K562 (cell line): ENCODE measurements around the gene USP28. TPM values are rescaled to one million over a fixed set of nuclear protein-coding genes. Genes with fewer than 3 reads are reported as not detected.

Source experiments
- ATAC-seq: fragments of 200-7000 bp; cut with Tn5 transposase; 3 replicates; pipeline ENCODE4 v1.9.1; 2020; ENCODE audit warnings: moderate library complexity
- BruUV-seq: library from RNA; stranded (reverse); fragments of 400-500 nt; replicated peaks from 2 replicates; lab custom pipeline; 2021; lab: Mats Ljungman, UMichigan
- CTCF ChIA-PET: fragments of 300-600 bp; formaldehyde crosslinking; extraction: SDS; loops from one replicate; lab custom pipeline; 2021; ENCODE audit warnings: low intra/inter-chr PET ratio; lab: Yijun Ruan, JAX
- POLR2A ChIA-PET: fragments of 300-600, 350-650 bp; sonication (Branson Sonifier 250); formaldehyde crosslinking; extraction: SDS; loops from one replicate; lab custom pipeline; 2021; ENCODE audit warnings: antibody characterized with exemption, inconsistent platforms; lab: Yijun Ruan, JAX
- DNase-seq, 4 experiments: peaks; one replicate each; pipeline versions ENCODE4 v3.0.0 to v3.0.0-alpha.2; 2011 to 2018; ENCODE audit warnings: low spot score in 3 of 4, mixed read lengths in 3 of 4; ENCODE audit errors: extremely low read depth in 1 of 4
- FAIRE-seq: peaks from 2 replicates; lab custom pipeline; 2011; peaks lifted over from hg19 to GRCh38; lab: Jason Lieb, UNC
- H2AFZ ChIP-seq: 2 replicates; pipeline ENCODE4 v1.6.0; 2011; ENCODE audit warnings: low read depth, low read length, control low read depth, inconsistent platforms
- H3K27ac ChIP-seq: fragments of 200-600 bp; 3 replicates; pipeline ENCODE4 v1.8.0; 2011; ENCODE audit warnings: low read depth, mild to moderate bottlenecking, control low read depth, inconsistent platforms, low read length, moderate library complexity, mixed read lengths; ENCODE audit errors: extremely low read depth
- H3K27me3 ChIP-seq, 2 experiments: fragments of 300-600 bp in 1 of 2; 2 replicates in 1 of 2; 3 replicates in 1 of 2; pipeline versions ENCODE4 v1.6.0 to v1.8.0; 2011; ENCODE audit warnings: inconsistent platforms in 2 of 2, low read length in 2 of 2, mild to moderate bottlenecking in 1 of 2, mixed read lengths in 1 of 2, moderate library complexity in 1 of 2; ENCODE audit not compliant: control insufficient read depth in 2 of 2, insufficient read depth in 2 of 2
- H3K36me3 ChIP-seq: fragments of 300-600 bp; 3 replicates; pipeline ENCODE4 v1.8.0; 2011; ENCODE audit warnings: mild to moderate bottlenecking, low read length, inconsistent platforms; ENCODE audit not compliant: control insufficient read depth, insufficient read depth
- H3K4me1 ChIP-seq, 2 experiments: fragments of 200-600 bp in 1 of 2; replicated peaks in 1 of 2; 2 replicates in 1 of 2; 3 replicates in 1 of 2; pipeline versions ENCODE4 v1.5.1 to v1.8.0; 2011; ENCODE audit warnings: inconsistent platforms in 2 of 2, low read length in 2 of 2, mild to moderate bottlenecking in 1 of 2, mixed read lengths in 1 of 2, moderate library complexity in 1 of 2; ENCODE audit not compliant: control insufficient read depth in 2 of 2, insufficient read depth in 2 of 2
- H3K4me2 ChIP-seq: 2 replicates; pipeline ENCODE4 v1.6.1; 2011; ENCODE audit warnings: low read length, control low read depth, inconsistent platforms, mixed read lengths; ENCODE audit not compliant: insufficient read depth
- H3K4me3 ChIP-seq: fragments of 200-600 bp; sonication (generic), shearing (Covaris generic); 2 replicates; pipeline ENCODE4 v1.5.1; 2016; ENCODE audit warnings: control low read depth, inconsistent platforms
- H3K79me2 ChIP-seq: fragments of 200-600 bp; 3 replicates; pipeline ENCODE4 v1.8.0; 2011; ENCODE audit warnings: low read length, inconsistent platforms; ENCODE audit not compliant: control insufficient read depth, insufficient read depth
- H3K9ac ChIP-seq, 2 experiments: 2 replicates each; pipeline versions ENCODE4 v1.6.0 to v1.6.1; 2011; ENCODE audit warnings: low read depth in 2 of 2, low read length in 2 of 2, control low read depth in 1 of 2, inconsistent platforms in 1 of 2, mild to moderate bottlenecking in 1 of 2, mixed read lengths in 1 of 2; ENCODE audit not compliant: insufficient read depth in 1 of 2
- H3K9me1 ChIP-seq: one replicate; pipeline ENCODE4 v1.6.0; 2011; ENCODE audit warnings: inconsistent platforms, mild to moderate bottlenecking, low read length, moderate library complexity; ENCODE audit not compliant: control insufficient read depth, insufficient read depth
- H3K9me3 ChIP-seq: replicated peaks from 2 replicates; pipeline ENCODE4 v1.5.1; 2011; ENCODE audit warnings: low read depth, low read length, inconsistent platforms; ENCODE audit not compliant: control insufficient read depth, insufficient read depth
- H4K20me1 ChIP-seq: replicated peaks from 2 replicates; pipeline ENCODE4 v1.6.1; 2011; ENCODE audit warnings: low read length, inconsistent platforms, mixed read lengths; ENCODE audit not compliant: control insufficient read depth, insufficient read depth
- HDGF ChIP-seq: fragments of 450-650 bp; IDR thresholded peaks from 2 replicates; pipeline ENCODE4 v1.6.1; 2016
- HNRNPL ChIP-seq: fragments of 200-400 bp; formaldehyde crosslinking; IDR thresholded peaks from 2 replicates; pipeline ENCODE4 v1.6.1; 2017; ENCODE audit warnings: low read depth, mild to moderate bottlenecking, low read length
- RBM17 ChIP-seq: fragments of 200-400 bp; formaldehyde crosslinking; IDR thresholded peaks from 2 replicates; pipeline ENCODE4 v1.6.1; 2017; ENCODE audit warnings: low read depth, mild to moderate bottlenecking, low read length, borderline replicate concordance
- RFX7 ChIP-seq: fragments of 250-450 bp; sonication (Bioruptor Pico); IDR thresholded peaks from 2 replicates; pipeline ENCODE4 v1.5.1; 2021; ENCODE audit warnings: mild to moderate bottlenecking
- YY1 ChIP-seq, 3 experiments: IDR thresholded peaks; 2 replicates each; pipeline ENCODE4 v1.6.1; 2011; ENCODE audit warnings: low read length in 2 of 3, mild to moderate bottlenecking in 2 of 3, moderate library complexity in 2 of 3, borderline replicate concordance in 1 of 3, control low read depth in 1 of 3, low read depth in 1 of 3; ENCODE audit not compliant: insufficient read depth in 3 of 3, insufficient replicate concordance in 2 of 3, control insufficient read depth in 1 of 3, insufficient read length in 1 of 3; ENCODE audit errors: extremely low read depth in 1 of 3
- ZFP1 ChIP-seq: fragments of 450-650 bp; formaldehyde crosslinking; IDR thresholded peaks from 2 replicates; pipeline ENCODE4 v1.4.0; 2020; ENCODE audit warnings: mild to moderate bottlenecking, mixed read lengths
- ZKSCAN1 ChIP-seq: fragments of 150-350 bp; IDR thresholded peaks from 2 replicates; pipeline ENCODE4 v1.6.1; 2016; ENCODE audit warnings: low read depth, low read length
- ZNF354B ChIP-seq: fragments of 250-450 bp; sonication (Bioruptor Pico); IDR thresholded peaks from 2 replicates; pipeline ENCODE4 v1.4.0; 2020
- ZNF696 ChIP-seq: fragments of 250-450 bp; sonication (Bioruptor Pico); conservative IDR thresholded peaks from 2 replicates; pipeline ENCODE4 v1.4.0; 2020; ENCODE audit warnings: mild to moderate bottlenecking, moderate library complexity
- ZNF780A ChIP-seq: fragments of 250-450 bp; sonication (Bioruptor Pico); IDR thresholded peaks from 2 replicates; pipeline ENCODE4 v1.5.0; 2021; ENCODE audit warnings: mild to moderate bottlenecking
- ZSCAN32 ChIP-seq: fragments of 450-650 bp; formaldehyde crosslinking; IDR thresholded peaks from 2 replicates; pipeline ENCODE4 v1.4.0; 2020; ENCODE audit warnings: mild to moderate bottlenecking, moderate library complexity
- WGBS: fragments of 100-300 bp; shearing (Covaris generic); methylation state at CpG from one replicate; pipeline ENCODE4 v1.1.6; 2016; ENCODE audit warnings: low coverage, mixed read lengths; ENCODE audit not compliant: insufficient coverage; ENCODE audit errors: missing lambda C conversion rate; 5-methylcytosine and 5-hydroxymethylcytosine counted together
- in situ Hi-C: fragments of 300-500 bp; cut with MboI; formaldehyde crosslinking; loops from 4 replicates; pipeline ENCODE4 v1.15.0; 2018; ENCODE audit warnings: inconsistent platforms, mixed read lengths
- intact Hi-C: fragments of 100-400 bp; cut with micrococcal nuclease; formaldehyde crosslinking; loops from 2 replicates; pipeline ENCODE4 v1.14.2; 2022
- polyA plus RNA-seq, 8 experiments: library from polyadenylated mRNA; depleted of rRNA in 4 of 8; stranded (reverse) in 5 of 8; unstranded in 3 of 8; fragments of >200 nt; fragmentation: Nextera tagmentation in 2 of 8; fragmentation: Illumina TruSeq in 1 of 8; extraction: Ambion mirVana in 2 of 8; extraction: Trizol in 1 of 8; gene quantifications; 2 replicates each; pipeline versions ENCODE4 v1.2.1 to v1.2.3, GENCODE V29; 2011 to 2014; ENCODE audit warnings: inconsistent platforms in 1 of 8, missing spikeins in 1 of 8
- total RNA-seq, 7 experiments: library from RNA; depleted of rRNA in 6 of 7; stranded (reverse); fragments of >200 nt in 6 of 7; fragmentation: Illumina TruSeq in 2 of 7; extraction: Trizol in 2 of 7; gene quantifications; 2 replicates each; pipeline versions ENCODE4 v1.2.1 to v1.2.3, GENCODE V29; 2011 to 2021; ENCODE audit warnings: low replicate concordance in 1 of 7
- TF ChIP-seq, protein P1 (sequence below): sonication (generic); formaldehyde crosslinking; IDR thresholded peaks from 2 replicates; pipeline ENCODE4 v1.8.0; 2022; ENCODE audit warnings: missing genetic modification reagents, mild to moderate bottlenecking, moderate library complexity, borderline replicate concordance
- TF ChIP-seq, protein P2 (sequence below): fragments of 250-450 bp; sonication (Bioruptor Pico); IDR thresholded peaks from 2 replicates; pipeline ENCODE4 v1.9.0; 2021; ENCODE audit warnings: mild to moderate bottlenecking, inconsistent platforms
- TF ChIP-seq, protein P3 (sequence below): fragments of 450-650 bp; IDR thresholded peaks from 2 replicates; pipeline ENCODE4 v1.6.1; 2018; ENCODE audit warnings: mild to moderate bottlenecking, low read depth; ENCODE audit not compliant: partially characterized antibody

USP28 gene
- total and polyA plus RNA-seq, 9 of the 15 experiments (the other 6 are each of a cell fraction or from before 2014, with no cell fraction given) = 3.7 to 42.7 (median 20.3) TPM

- no peaks in the 10 kb centered on the region for H3K9me3 ChIP-seq
- intact Hi-C loops = no loop called here
- no peak overlapping the region for H3K4me3 ChIP-seq
- H3K27ac ChIP-seq = no peak overlapping the region
- in situ Hi-C loops = no loop called here
- DNase-seq (no peak), ATAC-seq (no peak)
- CTCF ChIA-PET = no interaction called here
- H3K9me1 ChIP-seq = no peaks in the 10 kb centered on the region
- no peaks in the 10 kb centered on the region for H3K4me1 ChIP-seq
- H3K27me3 ChIP-seq = peaks cover 7 to 10% of the 10 kb centered on the region in 2 experiments; a peak in 4 of 5 replicates
- TF ChIP-seq ZKSCAN1 (no peak), ZNF780A (CRISPR knock-in tag) (no peak), HNRNPL (no peak), HDGF (no peak), ZNF354B (no peak), RFX7 (CRISPR knock-in tag) (no peak), YY1 (IDR thresholded peaks at IDR 0.05; ENCODE audit: borderline replicate concordance in 1 of 3, control insufficient read depth in 1 of 3, extremely low read depth in 1 of 3, insufficient read depth in 3 of 3, insufficient read length in 1 of 3, insufficient replicate concordance in 2 of 3, low read depth in 1 of 3, low read length in 2 of 3) (no peak), ZSCAN32 (CRISPR knock-in tag) (no peak), RBM17 (no peak), ZNF696 (no peak), ZFP1 (CRISPR knock-in tag) (no peak)
- TF ChIP-seq, protein P1, sequence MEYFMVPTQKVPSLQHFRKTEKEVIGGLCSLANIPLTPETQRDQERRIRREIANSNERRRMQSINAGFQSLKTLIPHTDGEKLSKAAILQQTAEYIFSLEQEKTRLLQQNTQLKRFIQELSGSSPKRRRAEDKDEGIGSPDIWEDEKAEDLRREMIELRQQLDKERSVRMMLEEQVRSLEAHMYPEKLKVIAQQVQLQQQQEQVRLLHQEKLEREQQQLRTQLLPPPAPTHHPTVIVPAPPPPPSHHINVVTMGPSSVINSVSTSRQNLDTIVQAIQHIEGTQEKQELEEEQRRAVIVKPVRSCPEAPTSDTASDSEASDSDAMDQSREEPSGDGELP (CRISPR knock-in tag) = no peak
- TF ChIP-seq, protein P2, sequence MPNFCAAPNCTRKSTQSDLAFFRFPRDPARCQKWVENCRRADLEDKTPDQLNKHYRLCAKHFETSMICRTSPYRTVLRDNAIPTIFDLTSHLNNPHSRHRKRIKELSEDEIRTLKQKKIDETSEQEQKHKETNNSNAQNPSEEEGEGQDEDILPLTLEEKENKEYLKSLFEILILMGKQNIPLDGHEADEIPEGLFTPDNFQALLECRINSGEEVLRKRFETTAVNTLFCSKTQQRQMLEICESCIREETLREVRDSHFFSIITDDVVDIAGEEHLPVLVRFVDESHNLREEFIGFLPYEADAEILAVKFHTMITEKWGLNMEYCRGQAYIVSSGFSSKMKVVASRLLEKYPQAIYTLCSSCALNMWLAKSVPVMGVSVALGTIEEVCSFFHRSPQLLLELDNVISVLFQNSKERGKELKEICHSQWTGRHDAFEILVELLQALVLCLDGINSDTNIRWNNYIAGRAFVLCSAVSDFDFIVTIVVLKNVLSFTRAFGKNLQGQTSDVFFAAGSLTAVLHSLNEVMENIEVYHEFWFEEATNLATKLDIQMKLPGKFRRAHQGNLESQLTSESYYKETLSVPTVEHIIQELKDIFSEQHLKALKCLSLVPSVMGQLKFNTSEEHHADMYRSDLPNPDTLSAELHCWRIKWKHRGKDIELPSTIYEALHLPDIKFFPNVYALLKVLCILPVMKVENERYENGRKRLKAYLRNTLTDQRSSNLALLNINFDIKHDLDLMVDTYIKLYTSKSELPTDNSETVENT (CRISPR knock-in tag) = no peak
- TF ChIP-seq, protein P3, sequence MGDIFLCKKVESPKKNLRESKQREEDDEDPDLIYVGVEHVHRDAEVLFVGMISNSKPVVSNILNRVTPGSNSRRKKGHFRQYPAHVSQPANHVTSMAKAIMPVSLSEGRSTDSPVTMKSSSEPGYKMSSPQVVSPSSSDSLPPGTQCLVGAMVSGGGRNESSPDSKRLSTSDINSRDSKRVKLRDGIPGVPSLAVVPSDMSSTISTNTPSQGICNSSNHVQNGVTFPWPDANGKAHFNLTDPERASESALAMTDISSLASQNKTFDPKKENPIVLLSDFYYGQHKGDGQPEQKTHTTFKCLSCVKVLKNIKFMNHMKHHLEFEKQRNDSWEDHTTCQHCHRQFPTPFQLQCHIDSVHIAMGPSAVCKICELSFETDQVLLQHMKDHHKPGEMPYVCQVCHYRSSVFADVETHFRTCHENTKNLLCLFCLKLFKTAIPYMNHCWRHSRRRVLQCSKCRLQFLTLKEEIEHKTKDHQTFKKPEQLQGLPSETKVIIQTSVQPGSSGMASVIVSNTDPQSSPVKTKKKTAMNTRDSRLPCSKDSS = no peak
- TF ChIP-seq, all 486 proteins: peak for 0
- 0% methylated on average over 2 of the region's 2 CpGs for WGBS
- FAIRE-seq = no peak
- Histone ChIP-seq H3K79me2 (no peaks in the 10 kb centered on the region), H2AFZ (no peak overlapping the region), H4K20me1 (no peaks in the 10 kb centered on the region), H3K9ac (no peak overlapping the region), H3K36me3 (no peaks in the 10 kb centered on the region), H3K4me2 (no peak overlapping the region)
- BruUV-seq = no TSS peak
- POLR2A ChIA-PET = interaction anchor here (0.6 kb wide), 1 partner anchor 1986 kb away, joined by 3 read pairs; the partner anchor contains the start of gene DIXDC1
Observed at GRCh38 chr11:113923572-113923971, 48.2 kb upstream of the USP28 start.
